Ishikawa (cell line): Measurements from ENCODE around the gene SEMA5A.

ENCODE experiments used
- CEBPB ChIP-seq: IDR thresholded peaks from 2 replicates; pipeline ENCODE4 v1.6.1; 2012
- CREB1 ChIP-seq: IDR thresholded peaks from 2 replicates; pipeline ENCODE4 v1.6.1; 2012; ENCODE audit warnings: low read depth
- EGR1 ChIP-seq: IDR thresholded peaks from 2 replicates; pipeline ENCODE4 v1.6.1; 2012
- EP300 ChIP-seq: IDR thresholded peaks from 2 replicates; pipeline ENCODE4 v1.6.1; 2012; ENCODE audit warnings: borderline replicate concordance
- FOXM1 ChIP-seq: IDR thresholded peaks from 2 replicates; pipeline ENCODE4 v1.6.1; 2012; ENCODE audit warnings: low read depth, borderline replicate concordance
- MAX ChIP-seq: IDR thresholded peaks from 2 replicates; pipeline ENCODE4 v1.6.1; 2012
- NFIC ChIP-seq: IDR thresholded peaks from 2 replicates; pipeline ENCODE4 v1.6.1; 2012
- RAD21 ChIP-seq: IDR thresholded peaks from 2 replicates; pipeline ENCODE4 v1.6.1; 2012; ENCODE audit warnings: low read depth
- REST ChIP-seq: IDR thresholded peaks from 2 replicates; pipeline ENCODE4 v1.6.1; 2012; ENCODE audit warnings: low read depth, mild to moderate bottlenecking
- TAF1 ChIP-seq: IDR thresholded peaks from 2 replicates; pipeline ENCODE4 v1.6.1; 2012; ENCODE audit warnings: low read depth, mild to moderate bottlenecking
- TCF12 ChIP-seq: IDR thresholded peaks from 2 replicates; pipeline ENCODE4 v1.6.1; 2012; ENCODE audit warnings: low read depth
- TEAD4 ChIP-seq: IDR thresholded peaks from 2 replicates; pipeline ENCODE4 v1.6.1; 2012
- USF1 ChIP-seq: IDR thresholded peaks from 2 replicates; pipeline ENCODE4 v1.6.1; 2012
- YY1 ChIP-seq: IDR thresholded peaks from 2 replicates; pipeline ENCODE4 v1.6.1; 2012; ENCODE audit warnings: low read depth
- ZBTB7A ChIP-seq: IDR thresholded peaks from 2 replicates; pipeline ENCODE4 v1.6.1; 2012; ENCODE audit warnings: low read depth

SEMA5A gene

GRCh38 chr5:9122528-9122927, 423.3 kb downstream of the SEMA5A start:
- TF ChIP-seq EP300 (no peak), MAX (no peak), RAD21 (no peak), USF1 (no peak), REST (no peak), CREB1 (no peak), FOXM1 (no peak), CEBPB (no peak), TEAD4 (no peak), YY1 (no peak), NFIC (no peak), TCF12 (no peak), ZBTB7A (no peak), TAF1 (no peak), EGR1 (no peak)

- TF ChIP-seq MAX (no peak), YY1 (no peak), RAD21 (no peak), FOXM1 (no peak), ZBTB7A (no peak), TEAD4 (no peak), TAF1 (no peak), TCF12 (no peak), EGR1 (no peak), USF1 (no peak)
Observed at GRCh38 chr5:9121597-9121996, 424.3 kb downstream of the SEMA5A start.

GRCh38 chr5:9118852-9119251, 427.0 kb downstream of the SEMA5A start:
- TF ChIP-seq TEAD4 (no peak), ZBTB7A (no peak), TCF12 (no peak), CEBPB (no peak), NFIC (no peak), YY1 (no peak), USF1 (no peak), CREB1 (no peak), REST (no peak), TAF1 (no peak), RAD21 (no peak), FOXM1 (no peak), EP300 (no peak), EGR1 (no peak), MAX (no peak)

- TF ChIP-seq USF1 (no peak), TEAD4 (no peak), NFIC (no peak), MAX (no peak), EP300 (no peak), CREB1 (no peak), RAD21 (no peak), EGR1 (no peak), TCF12 (no peak), CEBPB (no peak), YY1 (no peak), REST (no peak), ZBTB7A (no peak), TAF1 (no peak)
Observed at GRCh38 chr5:9115093-9115492, 430.8 kb downstream of the SEMA5A start.
